SK-N-MC (cell line): Measurements from ENCODE around the gene TMEM38A.

Experiments used
- DNase-seq: peaks from one replicate; pipeline ENCODE4 v3.0.0-alpha.2; 2011; ENCODE audit warnings: low read depth, low spot score
- H3K27ac ChIP-seq: fragments of 200-600 bp; sonication (generic); 2 replicates; pipeline ENCODE4 v1.5.1; 2016; ENCODE audit warnings: mixed run types
- H3K36me3 ChIP-seq: fragments of 200-600 bp; sonication (generic); 2 replicates; pipeline ENCODE4 v1.6.1; 2017; ENCODE audit warnings: antibody characterized with exemption, low read length, mixed read lengths; ENCODE audit not compliant: insufficient read depth
- H3K4me3 ChIP-seq: fragments of 200-600 bp; sonication (generic); 2 replicates; pipeline ENCODE4 v1.5.1; 2016
- H3K9ac ChIP-seq: fragments of 200-600 bp; sonication (generic); 2 replicates; pipeline ENCODE4 v1.8.0; 2017; ENCODE audit warnings: mixed run types, mixed read lengths; ENCODE audit not compliant: insufficient read length
- H3K9me3 ChIP-seq: fragments of 200-600 bp; sonication (generic); 2 replicates; pipeline ENCODE4 v1.6.1; 2017; ENCODE audit warnings: low read depth, mild to moderate bottlenecking, antibody characterized with exemption, low read length, moderate library complexity, mixed read lengths
- EZH2 ChIP-seq: fragments of 200-600 bp; sonication (generic); IDR thresholded peaks from one replicate; pipeline ENCODE4 v1.6.1; 2017; ENCODE audit warnings: antibody characterized with exemption
- FOXP2 ChIP-seq: optimal IDR thresholded peaks from 2 replicates; pipeline ENCODE3; 2011; ENCODE audit warnings: mild to moderate bottlenecking, moderate library complexity; ENCODE audit not compliant: insufficient read depth; ENCODE audit errors: extremely low read length, control extremely low read depth
- POLR2AphosphoS5 ChIP-seq: IDR thresholded peaks from 2 replicates; pipeline ENCODE4 v1.6.1; 2012; ENCODE audit warnings: mild to moderate bottlenecking, low read depth, low read length, borderline replicate concordance

The TMEM38A gene

GRCh38 chr19:16676101-16676798 is 15.3 kb downstream of the TMEM38A start:
- H3K9me3 ChIP-seq = no peaks in the 10 kb centered on the region
- no peak overlapping the region for H3K4me3 ChIP-seq
- no peak for DNase-seq
- no peak overlapping the region for H3K9ac ChIP-seq
- no peak overlapping the region for H3K27ac ChIP-seq
- no peak for TF ChIP-seq EZH2
- no peak for TF ChIP-seq POLR2AphosphoS5
- H3K36me3 ChIP-seq = peaks cover 10% of the 10 kb centered on the region; the same call in 1 of the 2 replicates

GRCh38 chr19:16677055-16677454 is 16.1 kb downstream of the TMEM38A start:
- Histone ChIP-seq H3K27ac (no peak overlapping the region), H3K9me3 (no peaks in the 10 kb centered on the region), H3K36me3 (peaks cover 10% of the 10 kb centered on the region; the same call in 1 of the 2 replicates), H3K4me3 (no peak overlapping the region), H3K9ac (no peak overlapping the region)
- no peak for DNase-seq
- TF ChIP-seq EZH2 (no peak), POLR2AphosphoS5 (no peak), FOXP2 (no peak)

GRCh38 chr19:16678498-16678897 is 17.6 kb downstream of the TMEM38A start:
- no peak for DNase-seq
- peaks cover 10% of the 10 kb centered on the region; the same call in 1 of the 2 replicates for H3K36me3 ChIP-seq
- no peak overlapping the region for H3K9ac ChIP-seq
- TF ChIP-seq EZH2 (no peak), FOXP2 (no peak), POLR2AphosphoS5 (no peak)
- no peak overlapping the region for H3K27ac ChIP-seq
- no peaks in the 10 kb centered on the region for H3K9me3 ChIP-seq
- no peak overlapping the region for H3K4me3 ChIP-seq

GRCh38 chr19:16679811-16680210 is 18.9 kb downstream of the TMEM38A start:
- Histone ChIP-seq H3K4me3 (no peak overlapping the region), H3K27ac (no peak overlapping the region)
- no peak for DNase-seq

GRCh38 chr19:16682539-16682938 is 21.6 kb downstream of the TMEM38A start:
- Histone ChIP-seq H3K4me3 (no peak overlapping the region), H3K9me3 (no peaks in the 10 kb centered on the region), H3K9ac (no peak overlapping the region), H3K27ac (no peak overlapping the region), H3K36me3 (peaks cover 10% of the 10 kb centered on the region; the same call in 1 of the 2 replicates)
- DNase-seq = no peak
- TF ChIP-seq FOXP2 = no peak

More at GRCh38 chr19:16679811-16680210, 18.9 kb downstream of the TMEM38A start:
- no peaks in the 10 kb centered on the region for H3K9me3 ChIP-seq
- no peak for TF ChIP-seq POLR2AphosphoS5
- H3K36me3 ChIP-seq = peaks cover 10% of the 10 kb centered on the region; the same call in 1 of the 2 replicates
- H3K9ac ChIP-seq = no peak overlapping the region

GRCh38 chr19:16684216-16684615 is 23.3 kb downstream of the TMEM38A start:
- no peak overlapping the region for H3K27ac ChIP-seq
- no peaks in the 10 kb centered on the region for H3K9me3 ChIP-seq
- TF ChIP-seq EZH2 (no peak), FOXP2 (no peak), POLR2AphosphoS5 (no peak)
- DNase-seq = no peak
- H3K9ac ChIP-seq = no peak overlapping the region
- no peak overlapping the region for H3K4me3 ChIP-seq
- peaks cover 10% of the 10 kb centered on the region; the same call in 1 of the 2 replicates for H3K36me3 ChIP-seq

GRCh38 chr19:16688084-16688483 is 27.1 kb downstream of the TMEM38A start:
- Histone ChIP-seq H3K27ac (no peak overlapping the region), H3K4me3 (no peak overlapping the region), H3K36me3 (no peaks in the 10 kb centered on the region), H3K9ac (no peak overlapping the region), H3K9me3 (no peaks in the 10 kb centered on the region)
- DNase-seq = no peak
- no peak for TF ChIP-seq POLR2AphosphoS5
- no peak for TF ChIP-seq EZH2
- TF ChIP-seq FOXP2 = no peak

- no peak for DNase-seq
- Histone ChIP-seq H3K4me3 (no peak overlapping the region), H3K36me3 (no peaks in the 10 kb centered on the region), H3K9ac (no peak overlapping the region), H3K27ac (no peak overlapping the region), H3K9me3 (no peaks in the 10 kb centered on the region)
- TF ChIP-seq FOXP2 (no peak), EZH2 (no peak), POLR2AphosphoS5 (no peak)
These were observed 38.0 kb downstream of the TMEM38A start for GRCh38 chr19:16698914-16699313.

GRCh38 chr19:16702123-16702522 is 41.2 kb downstream of the TMEM38A start:
- no peaks in the 10 kb centered on the region for H3K36me3 ChIP-seq
- DNase-seq = peak; percentile 55
- H3K4me3 ChIP-seq = no peak overlapping the region
- H3K9ac ChIP-seq = no peak overlapping the region
- no peak overlapping the region for H3K27ac ChIP-seq
- TF ChIP-seq FOXP2 (no peak), EZH2 (no peak), POLR2AphosphoS5 (peak; percentile 47; the same call in 1 of the 2 replicates)
- no peaks in the 10 kb centered on the region for H3K9me3 ChIP-seq
